Measurements from ENCODE around the gene PLA2G4D.
A peak's percentile ranks its signal among the peaks of the same experiment; 100 is the strongest.

PLA2G4D gene

DNA sequence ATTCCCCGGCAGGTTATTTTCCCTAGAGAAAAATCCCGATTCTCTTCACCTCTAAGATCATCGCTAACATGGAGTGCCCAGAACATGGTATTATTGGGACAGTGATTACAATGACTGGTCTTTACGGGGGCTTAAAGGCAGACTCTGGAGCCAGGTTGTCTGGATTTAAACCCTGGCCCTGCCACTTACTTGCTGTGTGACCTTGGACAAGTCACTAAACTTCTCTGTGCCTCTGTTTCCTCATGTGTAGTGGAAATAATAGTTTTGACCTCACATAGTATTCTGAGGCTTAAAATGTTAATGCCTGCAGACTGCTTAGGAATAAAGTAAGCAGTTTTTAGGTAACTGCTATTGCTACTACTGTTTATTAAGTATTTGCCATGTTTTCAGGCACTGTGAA is 4.4 kb downstream of the PLA2G4D start:
- no peak for DNase-seq

GRCh38 chr15:42088801-42089640 is 5.3 kb downstream of the PLA2G4D start:
- no peak for DNase-seq

- DNase-seq = no peak
These were observed 6.2 kb downstream of the PLA2G4D start for GRCh38 chr15:42087926-42088800.

GRCh38 chr15:42087460-42087859 is 6.9 kb downstream of the PLA2G4D start:
- no peak for DNase-seq

DNA sequence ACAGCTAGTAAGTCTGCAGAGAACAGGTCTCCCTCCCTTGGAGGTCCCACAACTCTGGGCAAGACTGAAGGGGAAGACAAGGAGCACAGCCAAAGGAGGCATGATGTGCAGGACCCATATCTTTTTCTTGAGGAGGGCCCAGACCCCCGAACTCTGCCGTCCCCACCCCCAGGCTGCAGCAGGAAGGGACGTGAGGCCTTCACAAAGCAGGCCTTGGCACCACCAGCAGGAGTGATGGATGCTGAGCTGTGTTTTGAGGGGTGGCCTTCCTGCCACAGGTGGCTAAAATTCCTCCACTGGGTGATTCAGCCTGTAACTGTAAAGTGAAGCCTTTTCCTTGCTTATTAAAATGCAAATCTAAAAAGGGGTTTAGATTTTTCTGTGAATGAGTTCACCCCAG is 8.6 kb downstream of the PLA2G4D start:
- DNase-seq = no peak

DNA sequence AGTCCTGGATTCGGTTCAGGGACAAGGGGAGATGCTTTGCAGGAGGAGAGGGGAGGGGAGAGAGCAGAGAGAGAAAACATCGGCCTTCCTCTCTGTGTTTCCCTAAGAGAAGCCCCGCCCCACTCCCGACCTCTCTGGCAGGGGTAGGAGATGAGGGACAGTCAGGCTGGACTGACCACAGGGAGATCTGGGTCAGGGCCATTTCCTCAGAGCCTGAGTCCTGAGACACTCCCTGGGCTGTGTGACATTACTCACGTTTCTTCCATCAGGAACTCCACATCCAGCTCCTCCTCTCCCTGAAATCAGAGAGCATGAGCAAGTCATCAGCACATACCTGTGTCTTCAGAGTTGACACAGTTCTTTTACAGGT is 9.1 kb downstream of the PLA2G4D start:
- no peak for DNase-seq

- DNase-seq = peak; percentile 56
These were observed 9.7 kb downstream of the PLA2G4D start for GRCh38 chr15:42084465-42085235.

DNA sequence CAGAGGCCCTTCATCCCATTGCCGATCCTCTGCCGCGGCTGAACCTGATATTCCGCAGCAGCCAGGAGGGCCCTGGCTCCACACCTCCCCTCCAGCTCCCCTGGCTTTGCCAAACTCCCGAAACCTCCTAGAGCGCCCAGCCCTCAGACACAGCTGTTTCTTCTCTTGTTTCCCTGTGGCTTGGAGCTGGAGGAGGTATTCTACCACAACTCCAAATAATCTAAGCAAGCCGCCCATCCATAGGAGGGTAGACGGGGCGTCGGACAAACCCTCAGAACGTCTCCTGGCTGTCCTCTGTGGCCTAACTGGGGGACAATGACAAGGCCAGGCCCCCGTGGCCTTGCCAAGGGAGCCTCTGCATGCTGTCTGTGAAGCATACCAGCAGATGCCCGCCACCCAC is 10.4 kb downstream of the PLA2G4D start:
- no peak for DNase-seq

- no peak for DNase-seq
These were observed 10.8 kb downstream of the PLA2G4D start for GRCh38 chr15:42083605-42083908.

GRCh38 chr15:42082823-42083604 is 11.3 kb downstream of the PLA2G4D start:
- no peak for DNase-seq

- DNase-seq = no peak
These were observed 12.2 kb downstream of the PLA2G4D start for GRCh38 chr15:42082141-42082540.

- no peak for DNase-seq
These were observed 13.2 kb downstream of the PLA2G4D start for GRCh38 chr15:42080919-42081830.

DNA sequence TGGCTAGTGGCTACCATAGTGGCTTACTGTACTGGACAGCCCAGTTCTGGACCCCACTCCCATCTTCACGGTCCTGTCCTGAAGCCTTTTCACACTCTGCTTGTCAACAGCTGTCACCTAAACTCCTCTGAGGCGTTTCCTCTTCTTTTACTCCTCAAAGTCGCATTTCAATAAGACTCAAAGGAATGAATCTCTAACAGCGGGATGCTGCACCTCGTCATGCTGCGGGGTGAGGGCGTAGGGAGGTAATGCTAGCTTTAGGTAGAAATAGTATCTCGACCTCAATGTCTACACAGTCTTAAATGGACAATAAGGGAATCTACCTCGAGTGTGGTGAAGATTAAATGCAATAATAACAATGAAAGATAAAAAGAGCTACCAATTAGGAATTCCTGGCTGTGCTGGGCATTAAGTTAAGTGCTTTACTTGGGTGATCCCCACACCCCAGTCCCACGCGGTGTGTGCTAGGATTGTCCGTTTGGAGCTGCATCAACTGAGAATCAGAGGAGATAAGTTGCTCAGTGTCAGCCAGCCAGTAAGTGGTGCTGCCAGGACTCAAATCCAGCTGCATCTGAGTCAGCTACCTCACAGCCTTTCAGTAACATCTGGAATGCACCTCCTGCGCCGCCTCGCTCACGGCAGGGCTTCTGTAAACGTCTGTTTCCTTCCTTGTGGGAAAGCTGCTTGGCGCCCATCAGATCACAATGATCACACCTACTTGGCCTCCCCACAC is 14.0 kb downstream of the PLA2G4D start:
- no peak for DNase-seq

GRCh38 chr15:42079401-42079908 is 14.9 kb downstream of the PLA2G4D start:
- no peak for DNase-seq

DNA sequence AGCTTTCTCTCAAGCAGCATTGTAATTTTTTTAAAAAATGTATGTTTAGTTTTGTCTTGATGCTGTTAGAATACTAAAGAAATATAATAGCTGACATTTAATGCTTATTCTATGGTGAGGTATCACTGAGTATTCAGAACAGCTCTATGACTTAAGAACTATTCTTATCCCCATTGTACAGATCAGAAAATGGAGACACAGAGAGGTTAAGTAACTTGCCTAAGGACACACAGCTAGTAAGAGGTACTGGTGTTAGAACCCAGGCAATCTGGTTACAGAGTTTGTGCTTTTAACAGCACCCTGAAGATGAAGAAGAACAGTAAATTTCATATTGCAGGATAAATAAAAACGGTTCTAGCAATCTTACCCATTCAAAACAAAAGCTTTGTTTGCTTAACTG is 15.5 kb downstream of the PLA2G4D start:
- no peak for DNase-seq

DNA sequence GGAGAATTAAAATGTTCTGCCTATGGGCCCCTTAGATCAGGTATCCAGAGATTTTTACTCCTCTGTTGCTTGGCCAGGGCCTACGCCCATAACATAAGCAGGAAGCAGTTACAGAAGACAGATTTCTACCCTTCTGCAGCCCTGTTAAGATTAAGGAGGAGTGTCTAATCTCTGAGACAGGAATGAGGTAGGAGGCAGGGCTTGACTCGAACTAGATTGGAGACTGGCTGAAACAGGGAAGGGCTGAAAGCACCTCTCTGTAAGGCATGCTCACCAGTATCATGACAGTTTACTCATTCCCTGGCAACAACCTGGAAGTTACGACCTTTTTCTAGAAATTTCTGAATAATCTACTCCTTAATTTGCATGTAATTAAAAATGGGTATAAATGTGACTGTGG is 16.7 kb downstream of the PLA2G4D start:
- DNase-seq = no peak

DNA sequence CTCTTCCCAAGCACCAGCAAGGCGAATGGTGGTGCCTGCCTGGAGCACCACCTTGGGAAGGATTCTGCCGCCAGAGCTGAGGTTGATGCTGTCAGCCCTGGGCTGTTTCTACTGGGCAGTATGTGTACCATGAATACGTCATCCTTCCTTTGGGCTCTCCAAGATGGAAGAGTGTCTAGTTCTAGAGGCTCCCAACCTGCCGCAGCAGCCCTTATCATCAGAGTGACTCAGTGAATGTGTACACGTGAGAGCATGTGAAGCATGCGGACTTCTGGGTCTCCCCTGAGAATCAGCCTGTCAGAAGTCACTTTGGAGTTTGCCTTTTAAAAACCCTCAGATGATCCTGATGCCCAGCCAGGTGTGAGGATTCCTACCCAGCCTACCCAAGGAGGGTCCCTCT is 20.9 kb downstream of the PLA2G4D start:
- DNase-seq = no peak

DNA sequence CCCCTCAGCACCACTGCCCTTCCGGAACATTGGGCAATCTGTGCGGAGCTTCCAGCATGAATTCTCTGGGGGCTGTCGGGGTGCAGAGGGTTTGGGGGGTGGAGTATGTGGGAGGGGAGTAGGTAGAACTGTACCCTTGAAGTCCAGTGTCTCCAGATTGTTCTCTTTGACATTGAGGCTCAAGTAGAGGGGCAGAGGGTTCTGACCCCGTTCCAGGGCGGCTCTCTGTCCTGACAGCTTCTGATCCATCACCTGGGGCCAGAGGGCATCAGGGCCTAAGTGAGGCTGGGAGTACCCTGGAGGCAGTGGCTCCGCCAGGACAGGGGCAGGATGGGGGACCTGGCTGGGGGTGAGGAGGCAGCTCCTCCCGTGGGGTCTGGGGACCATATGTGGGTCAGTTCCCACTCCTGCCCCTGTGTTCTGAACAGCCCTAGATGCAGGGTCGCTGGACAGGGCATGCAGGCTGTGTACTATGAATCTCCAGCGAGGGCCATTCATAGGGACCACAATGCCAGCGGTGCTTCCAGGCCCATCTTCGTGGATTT is 22.1 kb downstream of the PLA2G4D start:
- DNase-seq = no peak

- DNase-seq = no peak
These were observed 22.6 kb downstream of the PLA2G4D start for GRCh38 chr15:42071717-42072116.

DNA sequence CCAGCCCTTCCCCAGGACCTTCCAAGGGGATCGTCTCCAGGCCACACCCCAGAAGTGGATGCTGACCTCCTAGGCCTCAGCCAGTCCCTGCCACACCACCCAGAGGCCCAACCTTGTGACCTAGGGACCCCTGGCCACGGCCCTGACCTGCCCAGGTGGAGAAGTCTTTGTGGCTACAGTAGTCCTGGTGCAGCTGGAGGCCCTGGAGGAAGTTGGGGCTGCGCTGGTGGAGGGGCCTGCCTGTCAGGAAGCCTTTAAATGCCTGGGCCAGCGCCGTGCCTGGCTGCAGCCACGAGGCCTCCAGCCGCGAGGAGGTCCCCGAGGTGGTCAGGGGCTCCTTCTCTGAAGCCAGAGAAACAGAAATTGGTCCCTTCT is 23.4 kb downstream of the PLA2G4D start:
- no peak for DNase-seq

Data from activated CD4-positive, alpha-beta T cell treated with anti-CD3 and anti-CD28 coated beads, Interleukin-10, Interleukin-2, amounts not matched to agents 100 ng/mL and 50 ng/mL, durations not matched to agents 16 hours and 8 hours (primary cell).